NCI-H2107 treated with DMSO at 0.1 percent for 48 hours (cell line): Measurements from ENCODE around the gene SLC1A3.

Experiments
- DNase-seq: peaks from one replicate; lab custom pipeline; 2025; ENCODE audit not compliant: unreplicated experiment; lab: John Stamatoyannopoulos, UW

Gene SLC1A3

DNA sequence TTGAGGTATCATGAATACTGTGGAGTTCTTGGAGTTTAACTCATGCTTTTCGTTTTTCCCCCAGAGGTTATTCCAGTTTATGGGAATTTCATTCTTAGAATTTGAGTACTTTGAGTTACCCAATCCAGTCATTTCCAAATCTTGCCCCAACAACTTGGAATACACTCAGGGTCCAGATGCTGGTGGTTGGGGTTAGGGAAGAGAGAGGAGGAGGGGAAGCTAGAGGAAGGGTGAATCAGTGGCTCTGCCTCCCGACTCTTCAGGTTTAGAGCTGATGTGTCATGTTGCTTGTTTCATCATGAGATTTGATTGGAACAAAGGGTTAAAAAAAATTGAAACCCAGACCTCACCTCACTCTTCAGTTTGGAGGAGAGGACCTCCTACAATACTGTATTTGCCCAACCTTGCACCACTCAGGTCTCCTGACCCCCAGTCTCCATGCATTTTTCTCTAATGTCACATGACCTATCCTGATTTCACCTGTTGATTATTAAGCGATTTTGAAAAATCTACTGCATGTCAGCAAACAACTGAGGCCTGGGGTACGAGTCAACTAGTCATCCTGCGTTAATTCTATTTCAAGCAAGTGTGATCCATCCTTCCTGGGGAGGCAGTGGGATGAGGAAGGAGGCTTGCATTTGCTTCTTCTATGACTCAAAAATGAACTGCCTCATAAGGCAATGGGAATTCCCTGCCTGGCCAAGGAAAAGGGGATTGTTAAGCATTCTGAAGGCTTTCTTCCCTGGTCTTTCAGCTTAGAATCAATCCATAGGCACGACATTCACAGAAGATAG lies 6.2 kb upstream of the SLC1A3 start:
- no peak for DNase-seq

DNA sequence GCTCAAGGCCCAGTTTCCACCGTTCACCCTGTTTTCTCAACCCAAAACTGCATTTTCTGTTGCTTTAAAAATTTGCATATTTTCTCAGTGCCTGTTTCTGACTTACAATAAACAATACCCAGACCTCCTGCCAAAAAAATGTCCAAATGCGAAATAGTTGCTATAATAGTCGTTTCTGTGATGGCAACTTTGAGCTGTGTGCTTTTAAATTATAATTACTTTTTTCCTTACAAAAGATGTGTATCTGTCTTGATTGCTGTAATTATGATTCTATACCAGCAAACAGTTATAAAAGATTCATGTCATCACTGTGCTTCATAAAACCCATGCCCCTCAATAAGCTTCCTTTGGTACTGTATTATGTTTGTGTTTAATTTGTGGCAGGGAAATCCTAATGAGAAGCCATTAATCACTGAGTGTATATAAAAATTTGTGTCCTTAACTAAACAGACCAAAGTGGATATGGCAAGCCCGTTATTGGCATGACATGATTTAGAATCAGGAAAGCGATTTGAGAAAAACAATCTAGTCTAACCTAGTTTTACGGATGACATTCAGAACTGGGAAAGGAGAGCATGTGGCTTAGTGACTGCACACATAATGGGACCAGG lies 5.4 kb upstream of the SLC1A3 start:
- DNase-seq = no peak

DNA sequence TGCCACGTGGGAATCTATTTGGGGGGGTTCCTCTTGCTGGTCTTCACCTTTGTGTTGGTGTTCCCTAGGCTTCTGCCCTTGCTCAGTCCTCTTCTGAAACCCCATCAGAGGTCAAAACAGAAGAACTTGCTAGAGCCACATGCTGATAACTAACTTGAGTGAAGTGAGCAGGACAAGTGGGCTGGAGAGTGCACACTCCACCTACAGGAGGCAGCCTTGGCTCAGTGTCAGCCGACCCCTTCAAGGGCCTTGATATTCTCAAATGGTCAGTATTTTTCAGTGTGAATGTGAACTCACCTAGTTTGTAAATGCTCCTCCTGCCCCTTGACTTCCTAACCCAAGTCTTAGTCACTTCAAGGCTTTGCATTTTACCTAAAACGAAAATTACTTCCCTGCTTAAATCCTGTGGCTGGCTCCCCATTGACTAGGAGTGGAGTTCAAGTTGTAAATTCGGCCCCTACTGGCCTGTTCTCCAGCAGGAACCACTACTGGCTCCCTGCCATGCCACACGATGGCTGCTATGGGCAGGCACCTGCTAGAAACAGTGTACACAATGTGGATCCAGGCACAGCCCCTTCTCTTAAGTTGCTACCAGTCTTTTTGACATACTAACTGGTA lies 3.6 kb upstream of the SLC1A3 start:
- no peak for DNase-seq

DNA sequence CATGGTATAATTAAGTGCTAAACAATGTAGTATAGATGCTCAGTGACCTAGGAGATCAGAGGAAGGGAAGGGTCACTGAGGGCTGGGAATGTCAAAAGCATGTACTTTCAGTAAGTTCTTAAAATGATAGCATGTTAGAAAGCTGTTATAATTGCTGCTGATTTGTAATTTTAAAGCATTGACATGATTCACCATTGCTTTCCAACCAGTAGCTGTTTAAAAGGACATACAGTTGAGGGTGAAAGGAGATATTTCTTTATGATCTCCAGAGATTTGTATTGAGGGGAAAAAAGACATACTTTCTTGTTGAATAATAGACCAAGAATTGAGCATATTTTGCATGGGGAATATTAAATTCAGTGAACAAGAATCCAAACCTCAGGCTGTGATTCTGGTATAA lies 1.2 kb upstream of the SLC1A3 start:
- no peak for DNase-seq

DNA sequence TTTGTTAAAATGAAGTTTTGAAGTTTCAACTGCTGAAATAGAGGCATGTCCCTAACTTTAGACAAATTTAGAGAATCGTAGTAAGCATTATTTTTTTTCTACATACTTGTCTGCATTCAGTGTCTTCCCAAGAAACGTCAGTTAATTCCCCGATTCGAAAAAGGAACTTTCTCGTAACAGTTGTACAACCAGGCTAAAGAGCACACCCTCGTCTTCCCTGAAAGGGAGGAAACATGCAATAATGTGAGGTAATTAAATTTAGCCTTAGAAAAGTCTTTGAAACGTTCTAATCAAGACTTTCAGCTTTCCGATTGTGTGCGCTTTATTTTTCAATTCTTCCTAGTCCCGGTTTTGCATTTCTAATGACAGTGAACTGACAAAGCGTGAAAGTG lies 374 bp upstream of the SLC1A3 start:
- DNase-seq = no peak

DNA sequence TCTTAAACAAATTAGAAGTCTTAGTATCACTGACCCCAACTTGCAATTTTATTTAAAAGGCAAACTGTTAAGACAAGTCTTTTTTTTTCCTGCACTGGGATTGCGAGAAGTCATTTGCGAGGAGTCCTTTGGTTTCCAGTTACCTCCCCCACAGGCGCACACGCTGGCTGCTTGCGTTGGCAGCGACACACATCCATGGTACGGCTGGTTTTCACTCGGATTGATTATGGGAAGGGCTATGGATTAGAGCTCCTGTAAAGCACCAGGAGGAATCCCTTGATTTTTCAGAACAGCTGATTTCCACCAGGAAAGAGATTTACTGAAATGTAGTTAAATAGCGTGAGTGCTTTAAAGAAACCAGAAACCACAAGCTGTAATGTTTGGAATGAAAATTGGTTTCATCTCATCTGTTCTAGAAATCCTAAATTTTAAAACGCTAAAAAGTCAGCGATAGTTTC lies 737 bp downstream of the SLC1A3 start:
- no peak for DNase-seq

DNA sequence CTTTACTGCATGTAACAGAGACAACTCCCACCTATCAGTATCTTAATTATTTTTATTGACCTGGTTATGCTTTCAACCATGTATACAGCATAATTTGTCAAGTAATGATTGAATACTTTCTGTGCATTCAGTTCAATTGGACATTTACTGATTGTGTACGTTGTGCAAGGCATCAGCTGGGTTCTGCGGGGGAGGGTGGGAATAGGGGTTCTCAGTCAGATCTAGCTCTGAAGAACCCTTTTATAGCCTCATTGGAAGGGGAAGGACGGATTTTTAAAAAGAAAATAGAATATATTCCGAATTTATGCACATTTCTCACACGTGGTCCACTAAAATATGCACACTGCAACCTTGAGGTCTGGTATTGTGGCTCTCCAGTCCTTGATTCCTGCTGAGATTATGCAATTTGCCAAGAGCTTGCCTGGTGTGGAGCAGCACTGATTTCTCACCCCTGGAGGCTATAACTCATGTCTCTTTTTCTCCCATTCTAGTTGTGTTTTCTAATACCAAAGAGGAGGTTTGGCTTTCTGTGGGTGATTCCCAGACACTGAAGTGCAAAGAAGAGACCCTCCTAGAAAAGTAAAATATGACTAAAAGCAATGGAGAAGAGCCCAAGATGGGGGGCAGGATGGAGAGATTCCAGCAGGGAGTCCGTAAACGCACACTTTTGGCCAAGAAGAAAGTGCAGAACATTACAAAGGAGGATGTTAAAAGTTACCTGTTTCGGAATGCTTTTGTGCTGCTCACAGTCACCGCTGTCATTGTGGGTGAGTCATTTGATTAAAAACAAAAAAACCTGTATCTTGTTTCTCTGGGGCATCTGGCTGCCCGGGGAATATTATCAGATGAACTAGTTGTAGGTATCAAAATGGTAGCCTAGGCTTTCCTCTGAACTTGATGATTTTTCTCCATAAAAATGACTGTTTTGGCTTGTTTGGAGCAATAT lies 1.7 kb downstream of the SLC1A3 start:
- no peak for DNase-seq

DNA sequence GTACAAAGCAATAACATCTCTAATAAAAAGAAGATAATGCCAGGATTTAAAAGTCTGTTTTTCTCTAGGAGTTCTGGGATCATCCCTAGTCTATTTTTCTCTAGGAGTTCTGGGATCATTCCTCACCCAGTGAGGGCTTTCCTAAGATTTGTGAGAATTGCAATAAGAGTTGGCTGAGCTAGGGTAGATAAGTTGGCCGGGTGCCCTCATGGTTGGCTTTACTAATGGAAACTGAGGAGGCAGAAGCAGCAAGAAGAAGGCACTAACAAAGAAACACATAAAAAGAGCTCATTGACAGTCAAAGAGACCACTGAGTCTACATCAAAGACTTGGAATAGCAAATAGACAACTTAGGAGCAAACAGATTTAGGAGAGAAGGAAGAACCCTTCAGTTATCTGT lies 4.2 kb downstream of the SLC1A3 start:
- no peak for DNase-seq

DNA sequence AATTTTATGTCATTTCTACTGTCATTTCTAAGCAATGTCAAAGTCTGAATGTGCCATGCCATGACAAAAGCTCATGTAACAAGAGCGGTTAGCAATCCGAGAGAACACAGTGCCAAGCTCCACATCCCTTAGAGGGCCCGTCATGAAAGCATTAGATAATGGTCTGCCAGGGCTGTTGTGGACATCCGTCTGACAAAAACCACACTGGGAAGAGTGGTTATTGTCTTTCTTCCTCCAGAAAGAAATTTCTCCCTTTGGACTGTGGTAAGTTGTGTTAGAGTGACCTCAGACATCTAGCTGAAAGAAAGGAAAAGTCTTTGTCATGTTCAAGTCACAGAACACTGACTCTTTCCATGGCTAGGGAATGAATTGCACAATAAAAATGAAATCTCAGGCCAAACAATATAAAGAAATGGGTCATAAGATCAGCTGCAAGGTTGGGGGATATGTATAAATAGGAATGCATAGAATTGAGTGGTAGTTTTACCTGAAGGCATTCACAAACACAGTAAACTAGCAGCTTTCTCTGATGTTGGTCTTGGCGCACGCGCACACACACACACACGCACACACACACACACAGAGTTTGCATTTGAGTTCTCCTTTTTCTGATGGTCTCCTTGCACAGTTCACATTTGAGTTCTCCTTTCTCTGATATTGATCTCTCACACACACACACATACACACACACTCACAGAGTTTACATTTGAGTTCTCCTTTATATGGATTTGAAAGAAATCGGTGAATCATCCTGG lies 5.3 kb downstream of the SLC1A3 start:
- no peak for DNase-seq

DNA sequence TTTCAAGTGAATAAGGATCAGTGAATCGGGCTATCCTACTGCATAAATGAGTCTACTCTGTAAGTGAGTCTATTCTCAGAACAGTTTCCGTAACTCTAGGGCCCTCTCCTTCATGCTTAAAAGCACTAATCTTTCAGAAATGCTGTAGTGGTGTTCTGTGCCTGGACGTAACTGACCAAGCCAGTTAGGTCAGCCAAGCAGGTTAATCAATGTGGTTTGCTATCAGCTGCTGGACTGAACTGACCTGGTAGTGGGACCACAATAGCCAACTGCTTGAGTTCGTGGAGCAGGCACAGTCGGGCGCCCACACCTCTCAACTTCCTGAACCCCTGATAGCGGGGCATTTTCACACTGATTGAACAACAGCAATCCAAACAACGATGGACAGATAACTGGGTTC lies 6.8 kb downstream of the SLC1A3 start:
- no peak for DNase-seq

DNA sequence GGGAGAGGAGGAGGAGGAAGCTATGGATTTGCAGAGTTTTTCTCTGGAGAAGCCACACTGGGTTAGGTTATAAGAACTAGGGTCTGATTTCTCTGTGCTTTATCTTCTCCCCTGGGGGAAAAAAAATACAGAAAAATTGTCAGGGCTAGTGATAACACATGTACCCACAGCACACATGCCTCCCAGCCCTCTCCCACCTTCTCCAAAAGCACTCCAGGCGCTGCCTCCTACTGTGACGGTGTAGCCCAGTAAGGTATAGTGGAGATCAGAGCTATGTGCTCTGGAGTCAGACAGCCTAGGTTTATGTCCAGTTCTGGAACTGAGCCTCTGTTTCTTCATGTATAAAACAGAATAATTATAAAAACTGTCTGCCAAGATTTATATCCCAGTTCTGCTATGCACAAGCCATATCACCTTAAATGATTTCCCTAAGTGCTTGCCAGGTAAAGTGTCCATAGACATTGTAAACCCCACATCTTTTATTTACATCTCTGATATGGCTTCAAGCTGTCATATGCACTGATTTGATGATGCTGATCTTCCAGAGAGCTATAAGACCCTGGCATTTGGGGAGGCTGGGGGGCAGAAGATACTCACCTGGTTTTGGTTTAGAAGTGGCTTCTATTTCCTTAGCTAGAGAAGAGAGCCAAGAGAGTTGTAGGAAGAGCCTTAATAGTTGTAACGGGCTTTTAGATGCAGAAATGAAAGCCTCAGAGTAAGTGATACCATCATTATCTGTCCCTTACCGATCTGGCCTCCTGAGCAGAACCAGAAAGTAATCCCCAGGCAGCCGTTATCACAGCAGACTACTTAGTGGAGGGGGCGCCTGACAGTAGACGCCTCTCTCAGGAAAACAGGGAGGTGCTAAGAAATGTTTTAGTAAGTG lies 7.6 kb downstream of the SLC1A3 start:
- no peak for DNase-seq

DNA sequence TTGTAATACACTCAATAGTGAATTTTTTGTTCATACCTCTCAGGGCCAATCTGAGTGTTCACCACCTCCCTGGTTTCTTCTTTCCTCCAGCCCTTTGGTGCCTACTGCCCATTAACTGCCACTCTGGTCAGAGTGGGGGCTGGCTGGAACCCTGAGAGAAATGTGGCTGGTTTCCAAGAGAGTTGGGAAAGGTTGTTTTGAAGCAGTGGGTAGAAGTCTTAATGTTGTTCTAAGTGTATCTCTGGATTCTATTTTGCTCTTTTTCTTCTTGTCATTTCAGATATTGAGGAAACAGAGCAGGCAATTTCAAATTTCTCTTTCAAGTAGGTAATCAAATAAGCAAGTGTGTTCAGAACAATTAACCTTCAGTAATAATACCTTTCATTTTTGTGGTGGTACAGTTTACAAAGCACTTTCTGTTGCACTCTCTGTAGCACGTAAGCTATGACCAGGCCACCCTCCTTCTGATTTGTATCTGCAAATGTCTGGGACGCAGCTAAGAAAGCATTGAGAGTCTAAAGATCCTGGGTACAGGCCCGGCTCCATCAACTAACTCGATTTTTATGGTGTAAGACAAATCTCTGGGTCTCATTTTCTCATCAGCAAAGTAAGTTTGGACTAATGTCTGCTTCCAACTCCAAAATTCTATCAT lies 8.4 kb downstream of the SLC1A3 start:
- DNase-seq = no peak

DNA sequence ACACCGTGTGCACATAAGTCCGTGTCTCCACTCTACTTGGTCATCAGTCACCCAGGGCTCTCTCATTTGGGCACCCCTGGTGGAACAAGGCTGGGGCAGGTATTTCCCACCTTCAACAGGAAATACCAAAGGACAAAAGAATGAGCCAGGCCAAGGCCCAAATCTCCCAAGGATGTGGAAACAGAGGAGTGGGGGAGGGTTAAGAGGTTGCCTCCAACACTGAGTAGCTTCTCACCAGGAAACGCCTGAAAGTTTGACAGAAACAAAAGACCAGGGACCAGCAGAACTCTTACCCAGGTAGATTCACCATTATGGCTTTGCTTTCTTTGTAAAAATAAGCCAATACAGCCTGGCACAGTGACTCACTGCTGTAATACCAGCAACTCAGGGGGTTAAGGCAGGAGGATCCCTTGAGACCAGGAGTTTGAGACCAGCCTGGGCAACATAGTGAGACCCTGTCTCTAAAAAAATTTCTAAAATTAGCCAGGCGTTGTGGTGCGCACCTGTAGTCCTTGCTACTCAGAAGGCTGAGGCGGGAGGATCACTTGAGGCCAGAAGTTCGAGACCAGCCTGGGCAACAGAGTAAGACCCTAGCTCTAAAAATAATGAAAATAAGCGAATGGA lies 12.7 kb downstream of the SLC1A3 start:
- DNase-seq = no peak

DNA sequence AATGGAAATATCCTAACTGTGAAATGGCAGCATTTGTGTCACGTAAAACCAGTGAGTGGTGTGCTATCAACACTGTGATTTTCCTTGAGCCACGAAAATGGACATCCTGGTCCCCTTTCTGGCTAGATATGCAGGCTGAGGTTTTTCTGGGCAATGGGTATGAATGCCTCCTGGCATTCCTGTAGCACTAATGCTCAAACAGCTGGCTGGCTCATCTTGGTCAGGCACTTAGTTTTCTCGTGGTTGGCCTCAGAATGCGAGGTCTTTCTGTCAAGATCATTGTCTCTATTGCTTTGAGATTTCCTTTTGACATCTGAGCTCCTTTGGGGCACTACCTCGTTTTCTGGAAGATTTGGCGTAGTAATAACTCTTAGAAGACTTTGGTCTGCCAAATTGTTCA lies 15.6 kb downstream of the SLC1A3 start:
- no peak for DNase-seq

DNA sequence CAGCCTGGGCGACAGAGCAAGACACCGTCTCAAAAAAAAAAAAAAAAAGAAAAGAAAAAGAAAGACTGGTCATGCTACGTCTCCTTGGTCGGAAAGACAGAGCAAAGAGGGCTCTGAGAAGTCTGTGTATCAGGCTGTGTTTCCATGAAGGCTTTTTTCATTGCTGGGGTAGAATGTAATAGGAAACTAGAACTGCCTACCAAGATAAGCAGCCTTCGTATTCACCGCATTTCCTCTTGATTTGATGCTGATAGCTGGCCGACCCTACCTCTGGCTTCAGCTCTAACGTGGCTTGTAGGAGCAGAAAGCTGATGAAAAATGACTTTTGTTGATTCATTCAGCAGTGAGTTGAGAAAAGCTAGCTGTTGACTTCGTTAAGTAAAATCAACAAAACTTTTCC lies 17.4 kb downstream of the SLC1A3 start:
- DNase-seq = no peak

DNA sequence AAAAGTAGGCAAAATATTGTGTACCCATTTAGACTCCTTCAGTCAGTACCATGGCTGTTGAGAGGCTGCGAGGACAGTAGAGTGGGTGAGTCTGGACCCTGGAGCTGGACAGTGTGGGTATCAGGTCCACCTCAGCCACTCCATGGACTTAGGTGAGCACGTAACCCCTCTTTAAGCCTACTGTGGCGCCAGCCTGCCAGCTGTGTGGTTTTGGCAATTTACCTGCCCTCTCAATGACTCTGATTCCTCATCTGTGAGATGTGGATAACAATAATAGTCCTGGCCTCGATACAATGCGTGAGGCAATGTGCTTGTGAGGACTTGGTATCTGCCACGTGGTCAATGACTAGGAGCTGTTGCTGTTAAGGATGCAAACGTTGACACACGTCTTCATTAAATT lies 17.9 kb downstream of the SLC1A3 start:
- DNase-seq = no peak

DNA sequence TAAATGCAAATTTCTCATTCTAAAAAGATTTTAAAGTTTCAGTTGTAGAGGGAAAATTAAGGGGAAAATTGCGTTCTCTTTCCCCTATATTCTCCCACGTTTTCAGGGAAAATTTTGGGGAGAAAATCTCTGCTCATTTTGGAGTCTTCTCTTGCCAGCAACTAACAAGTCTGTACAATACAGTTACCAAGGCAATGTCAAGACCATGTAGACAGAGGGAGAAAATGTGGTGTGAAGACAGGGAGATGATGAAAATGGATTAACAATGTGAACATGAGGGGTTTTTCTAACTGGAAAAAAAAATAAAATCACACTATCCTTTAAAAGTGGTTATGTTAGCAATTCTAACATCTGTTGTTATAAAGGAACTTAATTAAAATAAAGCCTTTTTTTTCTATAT lies 22.3 kb downstream of the SLC1A3 start:
- no peak for DNase-seq

DNA sequence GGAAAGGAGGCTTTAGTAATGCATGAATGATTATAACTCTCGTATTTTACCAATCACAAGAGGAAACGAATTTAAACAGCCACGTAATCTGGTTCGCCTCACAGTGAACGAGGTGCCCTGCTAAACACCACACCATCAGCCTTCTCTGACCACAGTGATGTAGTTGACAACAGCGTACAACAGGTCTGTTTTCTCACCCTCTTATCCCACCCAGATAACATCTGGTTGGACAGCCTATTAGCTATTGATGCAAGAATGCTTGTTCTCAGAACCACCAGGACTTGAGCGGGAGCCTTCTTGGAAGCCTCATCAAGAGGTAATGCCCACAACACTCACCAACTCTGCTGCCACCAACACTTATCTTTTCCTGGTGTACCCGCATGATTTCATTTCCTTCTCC lies 23.3 kb downstream of the SLC1A3 start:
- DNase-seq = no peak
